ENCODE results near the gene SNAI1.
"Not testable (repeated sequence)": the region's sequence is repeated elsewhere in the genome, so short reads cannot be mapped to it uniquely, and the experiment has no call there.

Gene SNAI1

DNA sequence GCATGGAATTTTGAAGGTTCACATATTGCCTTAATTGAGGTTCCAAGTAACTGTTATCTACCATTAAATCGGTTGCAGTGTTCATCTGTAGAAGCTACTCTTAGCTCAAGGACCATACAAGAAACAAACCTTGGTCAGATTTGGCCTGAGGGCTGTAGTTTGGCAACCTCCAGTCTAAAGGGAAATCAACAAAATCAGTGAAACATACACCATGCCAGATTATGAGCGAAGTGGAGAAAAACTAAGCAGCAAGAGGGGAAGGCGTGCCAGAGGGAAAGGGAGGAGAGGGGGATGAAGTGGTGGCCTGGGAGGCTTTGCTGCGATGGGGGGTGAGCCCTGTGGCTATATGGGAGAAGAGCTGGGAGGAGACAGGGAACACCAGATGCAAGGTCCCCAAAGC is 8.8 kb upstream of the SNAI1 start:
- no peak overlapping the region for H3K27ac ChIP-seq
- DNase-seq (ENCODE audit: low spot score), result no peak
- ChIA-PET POLR2A (ENCODE audit: low non-redundant PET) (interaction anchor here (0.5 kb wide), 1 partner anchor 16 kb away, joined by 3 read pairs; no protein-coding TSS in a partner anchor), CTCF (interaction anchor here (0.6 to 2.1 kb wide), 3 partner anchors 16 to 112 kb away, joined by 3 to 27 read pairs (median 8); no protein-coding TSS in a partner anchor)
- TF ChIP-seq, protein P1, sequence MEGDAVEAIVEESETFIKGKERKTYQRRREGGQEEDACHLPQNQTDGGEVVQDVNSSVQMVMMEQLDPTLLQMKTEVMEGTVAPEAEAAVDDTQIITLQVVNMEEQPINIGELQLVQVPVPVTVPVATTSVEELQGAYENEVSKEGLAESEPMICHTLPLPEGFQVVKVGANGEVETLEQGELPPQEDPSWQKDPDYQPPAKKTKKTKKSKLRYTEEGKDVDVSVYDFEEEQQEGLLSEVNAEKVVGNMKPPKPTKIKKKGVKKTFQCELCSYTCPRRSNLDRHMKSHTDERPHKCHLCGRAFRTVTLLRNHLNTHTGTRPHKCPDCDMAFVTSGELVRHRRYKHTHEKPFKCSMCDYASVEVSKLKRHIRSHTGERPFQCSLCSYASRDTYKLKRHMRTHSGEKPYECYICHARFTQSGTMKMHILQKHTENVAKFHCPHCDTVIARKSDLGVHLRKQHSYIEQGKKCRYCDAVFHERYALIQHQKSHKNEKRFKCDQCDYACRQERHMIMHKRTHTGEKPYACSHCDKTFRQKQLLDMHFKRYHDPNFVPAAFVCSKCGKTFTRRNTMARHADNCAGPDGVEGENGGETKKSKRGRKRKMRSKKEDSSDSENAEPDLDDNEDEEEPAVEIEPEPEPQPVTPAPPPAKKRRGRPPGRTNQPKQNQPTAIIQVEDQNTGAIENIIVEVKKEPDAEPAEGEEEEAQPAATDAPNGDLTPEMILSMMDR (conservative IDR thresholded peaks at IDR 0.05; ENCODE audit: low read depth), result no peak

DNA sequence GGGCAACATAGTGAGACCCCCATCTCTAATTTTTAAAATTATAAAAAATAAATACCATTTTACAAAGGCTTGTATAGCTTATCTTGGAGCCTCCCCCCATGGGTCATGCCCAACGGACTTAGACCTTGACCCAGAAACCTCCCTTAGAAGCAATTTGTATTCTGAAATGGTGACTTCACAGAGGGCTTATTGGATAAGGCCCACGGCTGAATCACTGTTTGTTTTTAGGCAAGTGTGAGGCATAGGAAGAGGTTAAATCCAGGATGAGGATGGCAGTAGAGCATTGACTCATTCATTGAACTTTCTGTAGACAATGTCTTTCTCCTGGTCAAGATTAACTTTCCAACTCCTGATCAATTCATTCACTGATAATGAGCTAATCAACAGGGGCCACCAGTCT is 6.2 kb upstream of the SNAI1 start:
- no peak for DNase-seq (ENCODE audit: low spot score)
- ChIA-PET POLR2A (ENCODE audit: low non-redundant PET) (no interaction called here), CTCF (interaction anchor here (0.6 to 2.2 kb wide), 5 partner anchors 88 to 193 kb away, joined by 3 to 33 read pairs (median 5); no protein-coding TSS in a partner anchor)
- TF ChIP-seq, protein P1 (conservative IDR thresholded peaks at IDR 0.05; ENCODE audit: low read depth), result no peak
- H3K27ac ChIP-seq, result no peak overlapping the region

DNA sequence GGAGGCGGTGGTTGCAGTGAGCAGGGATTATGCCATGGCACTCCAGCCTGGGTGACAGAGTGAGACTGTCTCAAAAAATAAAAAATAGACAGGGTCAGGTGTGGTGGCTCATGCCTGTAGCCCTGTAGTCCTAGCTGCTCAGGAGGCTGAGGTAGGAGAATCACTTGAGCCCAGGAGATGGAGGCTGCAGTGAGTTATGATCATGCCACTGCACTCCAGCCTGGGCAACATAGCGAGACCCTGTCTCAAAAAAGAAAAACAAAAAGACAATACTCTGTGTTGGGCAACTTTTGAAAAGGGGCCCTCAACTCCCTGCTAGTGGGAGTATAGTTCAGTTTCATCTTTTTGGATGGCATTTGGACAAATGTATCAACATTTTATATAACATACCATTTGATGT is 5.0 kb upstream of the SNAI1 start:
- ChIA-PET POLR2A (ENCODE audit: low non-redundant PET) (interaction anchor here (0.8 kb wide), 1 partner anchor 42 kb away, joined by 7 read pairs; no protein-coding TSS in a partner anchor), CTCF (interaction anchor here (0.6 to 7.6 kb wide), 10 partner anchors 14 to 175 kb away, joined by 3 to 416 read pairs (median 26); partner anchors contain the start of gene RNF114)
- DNase-seq (ENCODE audit: low spot score); H3K27ac ChIP-seq: not testable (repeated sequence)

DNA sequence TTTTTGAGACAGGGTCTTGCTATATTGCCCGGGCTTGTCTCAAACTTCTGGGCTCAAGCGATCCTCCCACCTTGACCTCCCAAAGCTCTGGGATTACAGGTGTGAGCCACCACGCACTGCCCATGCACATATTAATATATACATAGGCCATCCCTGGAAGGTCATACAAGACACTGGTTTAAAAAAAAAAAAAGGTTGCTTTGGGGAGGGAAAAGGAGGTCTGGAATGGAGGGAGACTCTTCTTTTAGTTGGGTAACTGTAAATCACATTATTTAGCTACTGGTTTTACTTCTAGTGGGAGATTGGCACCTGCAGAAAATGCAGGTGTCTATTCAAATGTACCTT is 4.1 kb upstream of the SNAI1 start:
- ChIA-PET POLR2A (ENCODE audit: low non-redundant PET) (interaction anchor here (0.6 to 1.3 kb wide), 2 partner anchors 92 to 526 kb away, joined by 3 to 4 read pairs; no protein-coding TSS in a partner anchor), CTCF (interaction anchor here (0.6 to 7.6 kb wide), 48 partner anchors 9 to 1803 kb away, joined by 3 to 416 read pairs (median 8); partner anchors contain the start of gene RNF114)
- TF ChIP-seq, protein P1 (conservative IDR thresholded peaks at IDR 0.05; ENCODE audit: low read depth), result no peak
- no peak for DNase-seq (ENCODE audit: low spot score)
- no peak overlapping the region for H3K27ac ChIP-seq

DNA sequence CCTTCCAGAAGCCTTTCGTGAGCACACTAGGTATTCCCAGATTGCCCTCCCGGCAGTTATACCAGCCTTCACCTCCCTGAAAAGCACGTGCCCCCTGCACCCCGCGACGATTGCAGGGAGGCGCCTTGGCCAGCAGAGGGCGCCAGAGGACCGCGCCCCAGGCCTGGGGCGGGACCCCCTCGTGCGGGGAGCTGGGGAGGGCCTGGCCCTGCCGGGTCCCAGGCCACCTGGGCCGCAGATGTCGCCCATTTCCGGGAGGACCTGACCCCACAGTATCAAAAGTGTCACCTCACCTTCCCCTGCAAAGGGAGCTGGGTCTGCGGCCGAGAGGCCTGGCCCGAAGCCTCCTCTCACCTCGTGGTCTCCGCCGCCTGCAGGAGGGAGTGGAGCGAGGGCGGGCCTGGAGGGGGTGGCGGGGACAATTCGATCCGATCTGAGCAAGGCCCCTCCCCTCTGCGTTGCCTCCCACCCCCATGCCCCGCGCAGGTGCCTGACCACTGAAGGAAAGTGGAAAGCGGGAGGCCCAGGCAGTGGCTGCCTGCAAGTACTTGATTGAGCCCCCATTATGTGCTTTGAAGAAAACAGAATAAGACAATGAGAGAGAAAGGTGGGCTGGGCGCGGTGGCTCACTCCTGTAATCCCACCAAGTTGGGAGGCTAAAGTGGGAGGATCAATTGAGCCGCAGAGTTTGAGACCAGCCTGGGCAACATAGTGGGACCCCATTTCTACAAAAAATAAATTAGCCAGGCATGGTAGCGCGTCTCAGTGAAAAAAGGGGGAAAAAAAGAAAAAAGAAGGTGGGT is 3.5 kb upstream of the SNAI1 start:
- TF ChIP-seq, protein P1 (conservative IDR thresholded peaks at IDR 0.05; ENCODE audit: low read depth), result peak; percentile 100
- no peak overlapping the region for H3K27ac ChIP-seq
- POLR2A ChIA-PET (ENCODE audit: low non-redundant PET), result interaction anchor here (0.6 to 1.3 kb wide), 2 partner anchors 92 to 526 kb away, joined by 3 to 4 read pairs; no protein-coding TSS in a partner anchor
- CTCF ChIA-PET, result interaction anchor here (0.6 to 7.6 kb wide), 81 partner anchors 10 to 1802 kb away, joined by 3 to 416 read pairs (median 5); partner anchors contain the start of genes CEBPB, RNF114 and UBE2V1
- peak; percentile 86 for DNase-seq (ENCODE audit: low spot score)

DNA sequence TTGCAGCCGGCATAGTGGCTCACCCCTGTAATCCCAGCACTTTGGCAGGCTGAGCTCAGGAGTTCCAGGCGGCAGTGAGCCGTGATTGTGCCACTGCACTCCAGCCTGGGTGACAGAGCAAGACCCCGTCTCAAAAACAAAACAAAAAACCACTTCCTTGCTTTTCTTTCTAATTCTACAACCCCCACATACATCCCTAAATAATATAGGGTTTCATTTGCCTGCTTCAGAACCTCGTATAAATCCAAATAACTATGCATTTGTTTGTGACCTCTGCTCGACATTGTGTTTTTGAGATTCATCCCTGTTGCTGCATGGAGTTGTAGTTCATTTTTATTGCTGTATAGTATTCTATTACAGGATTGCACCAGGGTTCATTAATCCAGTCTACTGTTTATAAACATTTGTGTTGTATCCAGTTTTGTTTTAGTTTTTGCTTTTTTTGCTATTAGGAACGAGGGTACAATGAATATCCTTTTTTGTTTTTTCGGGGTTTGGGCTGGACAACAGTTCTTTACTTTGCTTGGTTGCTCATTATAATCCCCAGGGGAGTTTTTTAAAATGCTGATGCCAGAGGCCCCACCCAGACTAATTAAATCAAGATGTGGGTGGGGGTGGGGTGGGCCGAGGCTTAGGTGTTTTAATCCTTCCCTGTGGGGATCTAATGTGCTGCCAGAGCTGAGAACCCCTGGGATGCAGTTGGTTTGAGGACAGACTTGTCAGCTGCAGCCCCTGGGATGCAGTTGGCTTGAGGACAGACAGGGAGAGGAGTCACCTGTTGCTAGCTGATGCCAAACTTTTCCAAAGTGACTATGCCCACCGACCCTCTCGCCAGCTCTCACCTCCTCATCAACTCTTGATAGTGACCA is 2.4 kb upstream of the SNAI1 start:
- ChIA-PET POLR2A (ENCODE audit: low non-redundant PET) (interaction anchor here (1.3 kb wide), 1 partner anchor 89 kb away, joined by 4 read pairs; no protein-coding TSS in a partner anchor), CTCF (interaction anchor here (0.7 to 7.6 kb wide), 10 partner anchors 16 to 787 kb away, joined by 3 to 416 read pairs (median 16); no protein-coding TSS in a partner anchor)
- H3K27ac ChIP-seq, result no peak overlapping the region
- no peak for DNase-seq (ENCODE audit: low spot score)
- TF ChIP-seq, protein P1 (conservative IDR thresholded peaks at IDR 0.05; ENCODE audit: low read depth), result no peak
